Psoas muscle (tissue), 8 donors: Measurements from ENCODE around the gene ORM1. TPM values are rescaled to one million over a fixed set of nuclear protein-coding genes. Genes with fewer than 3 reads are reported as not detected.

Experiments used
- ATAC-seq, 4 donors: fragments of 200-7000 bp; cut with Tn5 transposase; one replicate each; pipeline ENCODE4 v1.9.1; 2020; ENCODE audit warnings: moderate library complexity in 3 of 4, mild to moderate bottlenecking in 2 of 4
- DNase-seq, 2 donors: peaks; one replicate each; pipeline ENCODE4 v3.0.0-alpha.2; 2020
- H3K27ac ChIP-seq: fragments of 200-600 bp; one replicate; pipeline ENCODE4 v1.8.0; 2022
- H3K27me3 ChIP-seq, 3 donors: fragments of 200-600 bp in 1 of 3; one replicate each; pipeline versions ENCODE4 v1.6.1 to v1.8.0; 2013 to 2022; ENCODE audit warnings: low read length in 2 of 3, mild to moderate bottlenecking in 2 of 3, moderate library complexity in 1 of 3; ENCODE audit not compliant: insufficient read depth in 3 of 3
- H3K36me3 ChIP-seq, 2 donors: fragments of 200-600 bp in 1 of 2; one replicate each; pipeline versions ENCODE4 v1.6.1 to v1.8.0; 2013 to 2022; ENCODE audit warnings: low read depth in 1 of 2, mild to moderate bottlenecking in 1 of 2, moderate library complexity in 1 of 2; ENCODE audit not compliant: insufficient read depth in 1 of 2
- H3K4me1 ChIP-seq: fragments of 200-600 bp; one replicate; pipeline ENCODE4 v1.8.0; 2022
- H3K4me3 ChIP-seq: fragments of 200-600 bp; one replicate; pipeline ENCODE4 v1.8.0; 2022; ENCODE audit warnings: mild to moderate bottlenecking
- H3K9me3 ChIP-seq: fragments of 200-600 bp; one replicate; pipeline ENCODE4 v1.8.0; 2022
- WGBS, 3 donors: extraction: QIAGEN DNeasy Blood & Tissue Kit; methylation state at CpG; one replicate each; pipeline versions ENCODE4 v1.1.6 to v1.1.7; 2013; 5-methylcytosine and 5-hydroxymethylcytosine counted together
- intact Hi-C, 2 donors: fragments of 100-400 bp; cut with DNase I; formaldehyde crosslinking; loops; one replicate each; pipeline versions ENCODE4 v1.11.0 to v1.14.2; 2022
- polyA plus RNA-seq, 3 donors: library from polyadenylated mRNA; stranded (reverse); fragments of 200-250 nt; gene quantifications; one replicate each; pipeline ENCODE4 v1.2.3, GENCODE V29; 2013
- total RNA-seq, 4 donors: library from RNA; stranded (reverse); fragmentation: NEBNext Ultra II Directional in 2 of 4; extraction: Animal tissue kit (Norgen Biotek cat#: 25700) in 2 of 4; gene quantifications; one replicate each; pipeline versions ENCODE4 v1.2.1 to v1.2.4, GENCODE V29; 2021 to 2023
- TF ChIP-seq, protein P1 (sequence below): fragments of 200-600 bp; IDR thresholded peaks from one replicate; pipeline ENCODE4 v1.8.0; 2022; ENCODE audit warnings: antibody characterized with exemption
- donor health status: healthy with polysubstance abuse.
- donor health status: DM: no; HTN: no; CAD: no; lungs with moderate emphysema.
- donor health status: Bipolar disorder and iron deficiency.
- donor health status: healthy.
- donor health status: DM: yes; HTN: yes; CAD: no.
- donor health status: DM: no; HTN: no; CAD: no.
- donor health status: DM: no; HTN: no; CAD: no.
- donor health status: DM: yes; HTN: yes; CAD: no.

Gene ORM1
- total and polyA plus RNA-seq, 7 donors: 0.21 to 2.8 (median 1.2) TPM; not detected in 3

GRCh38 chr9:114280636-114281472 lies 42.0 kb upstream of the ORM1 start:
- H3K27ac ChIP-seq: no peak overlapping the region
- peaks cover 14% of the 10 kb centered on the region for H3K4me1 ChIP-seq
- 52 to 60% (median 55%) methylated on average over 8 of the region's 8 CpGs for WGBS, 3 donors
- intact Hi-C loops: no loop called here
- H3K27me3 ChIP-seq: no peaks in the 10 kb centered on the region
- TF ChIP-seq, protein P1, sequence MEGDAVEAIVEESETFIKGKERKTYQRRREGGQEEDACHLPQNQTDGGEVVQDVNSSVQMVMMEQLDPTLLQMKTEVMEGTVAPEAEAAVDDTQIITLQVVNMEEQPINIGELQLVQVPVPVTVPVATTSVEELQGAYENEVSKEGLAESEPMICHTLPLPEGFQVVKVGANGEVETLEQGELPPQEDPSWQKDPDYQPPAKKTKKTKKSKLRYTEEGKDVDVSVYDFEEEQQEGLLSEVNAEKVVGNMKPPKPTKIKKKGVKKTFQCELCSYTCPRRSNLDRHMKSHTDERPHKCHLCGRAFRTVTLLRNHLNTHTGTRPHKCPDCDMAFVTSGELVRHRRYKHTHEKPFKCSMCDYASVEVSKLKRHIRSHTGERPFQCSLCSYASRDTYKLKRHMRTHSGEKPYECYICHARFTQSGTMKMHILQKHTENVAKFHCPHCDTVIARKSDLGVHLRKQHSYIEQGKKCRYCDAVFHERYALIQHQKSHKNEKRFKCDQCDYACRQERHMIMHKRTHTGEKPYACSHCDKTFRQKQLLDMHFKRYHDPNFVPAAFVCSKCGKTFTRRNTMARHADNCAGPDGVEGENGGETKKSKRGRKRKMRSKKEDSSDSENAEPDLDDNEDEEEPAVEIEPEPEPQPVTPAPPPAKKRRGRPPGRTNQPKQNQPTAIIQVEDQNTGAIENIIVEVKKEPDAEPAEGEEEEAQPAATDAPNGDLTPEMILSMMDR: no peak
- no peak overlapping the region for H3K4me3 ChIP-seq
- DNase-seq (peak in 1 of 2 donors; percentile 50), ATAC-seq (no peak)
- no peaks in the 10 kb centered on the region for H3K9me3 ChIP-seq
- peaks cover 0 to 6% of the 10 kb centered on the region in 2 donors for H3K36me3 ChIP-seq

DNA sequence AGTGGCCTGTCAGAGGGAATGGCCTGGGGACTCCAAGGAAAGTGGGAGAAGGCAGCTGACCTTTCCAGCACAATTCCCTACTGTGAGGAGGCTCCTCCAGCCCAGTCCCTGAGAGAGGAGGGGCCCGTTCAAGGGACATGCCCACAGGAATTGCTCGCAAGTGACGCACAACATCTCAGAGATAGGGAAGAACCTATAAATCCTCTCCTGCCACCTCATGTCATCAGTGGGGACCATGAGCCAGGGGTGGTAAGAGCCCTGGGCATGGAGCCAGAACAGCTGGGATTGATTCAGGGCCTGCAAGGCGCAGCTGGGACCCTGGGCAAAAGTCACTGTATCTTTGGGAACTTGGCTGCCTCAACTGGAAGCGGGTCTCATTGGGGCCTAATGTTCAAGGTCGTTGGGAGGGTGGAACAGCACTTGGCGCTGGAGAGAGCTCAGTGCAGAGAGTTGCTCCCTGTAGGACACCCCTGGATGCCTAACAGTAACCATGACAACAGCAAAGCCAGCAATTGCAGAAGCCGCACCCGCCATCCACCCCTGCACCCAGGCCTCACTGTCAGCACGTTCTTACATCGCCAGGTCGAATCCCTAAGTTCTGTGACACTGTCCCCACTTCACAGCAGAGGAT lies 41.3 kb upstream of the ORM1 start:
- ATAC-seq (no peak), DNase-seq (peak; percentile 33 to 66)
- Histone ChIP-seq H3K9me3 (no peaks in the 10 kb centered on the region), H3K27me3 (no peaks in the 10 kb centered on the region), H3K4me3 (no peak overlapping the region), H3K27ac (no peak overlapping the region), H3K36me3 (peaks cover 0 to 6% of the 10 kb centered on the region in 2 donors), H3K4me1 (peaks cover 13% of the 10 kb centered on the region)
- 64 to 70% (median 70%) methylated on average over 12 of the region's 12 CpGs for WGBS, 3 donors
- TF ChIP-seq, protein P1: no peak
- intact Hi-C loops: no loop called here

GRCh38 chr9:114282104-114282485 lies 40.8 kb upstream of the ORM1 start:
- intact Hi-C loops: no loop called here
- Histone ChIP-seq H3K9me3 (no peaks in the 10 kb centered on the region), H3K4me3 (no peak overlapping the region), H3K27ac (no peak overlapping the region), H3K4me1 (peaks cover 8% of the 10 kb centered on the region), H3K36me3 (peaks cover 0 to 6% of the 10 kb centered on the region in 2 donors), H3K27me3 (no peaks in the 10 kb centered on the region)
- TF ChIP-seq, protein P1: no peak
- peak in 1 of 2 donors; percentile 32 for DNase-seq
- no peak for ATAC-seq
- 90 to 94% (median 92%) methylated on average over 10 of the region's 10 CpGs for WGBS, 3 donors

GRCh38 chr9:114282507-114282906 lies 40.4 kb upstream of the ORM1 start:
- H3K27me3 ChIP-seq: no peaks in the 10 kb centered on the region
- no peak overlapping the region for H3K27ac ChIP-seq
- peaks cover 0 to 6% of the 10 kb centered on the region in 2 donors for H3K36me3 ChIP-seq
- H3K4me3 ChIP-seq: no peak overlapping the region
- H3K9me3 ChIP-seq: no peaks in the 10 kb centered on the region
- intact Hi-C loops: no loop called here
- ATAC-seq: no peak
- WGBS, 3 donors: 86 to 91% (median 89%) methylated on average over 6 of the region's 6 CpGs
- DNase-seq: peak in 1 of 2 donors; percentile 4
- TF ChIP-seq, protein P1: no peak
- peaks cover 3% of the 10 kb centered on the region for H3K4me1 ChIP-seq
